ENCODE measurements around the gene STK11IP. TPM values are rescaled to one million over a fixed set of nuclear protein-coding genes. Genes with fewer than 3 reads are reported as not detected.

The STK11IP gene
- 10 to 100 TPM; 20.4 to 38.9 (median 23.2) TPM for polyA plus RNA-seq
- long read RNA-seq, donor 1: 0 reads
- long read RNA-seq, donor 2: 0 reads
- long read RNA-seq, donor 3, partial matches to known transcripts: 0 of 1 reads
- long read RNA-seq, donor 3, other reads (novel, unspliced or antisense): 0 of 1 reads
- long read RNA-seq, donor 4: 0 reads
- long read RNA-seq, donor 5: 0 reads
- long read RNA-seq, donor 6, partial matches to known transcripts: 0 of 2 reads
- long read RNA-seq, donor 6, other reads (novel, unspliced or antisense): 0 of 2 reads
- long read RNA-seq, donor 7: 0 reads
- long read RNA-seq, donor 8, partial matches to known transcripts: 0 of 1 reads
- long read RNA-seq, donor 8, other reads (novel, unspliced or antisense): 0 of 1 reads
- long read RNA-seq, donor 9: 0 reads
- long read RNA-seq, donor 10, partial matches to known transcripts: 0 of 1 reads
- long read RNA-seq, donor 10, other reads (novel, unspliced or antisense): 0 of 1 reads

DNA sequence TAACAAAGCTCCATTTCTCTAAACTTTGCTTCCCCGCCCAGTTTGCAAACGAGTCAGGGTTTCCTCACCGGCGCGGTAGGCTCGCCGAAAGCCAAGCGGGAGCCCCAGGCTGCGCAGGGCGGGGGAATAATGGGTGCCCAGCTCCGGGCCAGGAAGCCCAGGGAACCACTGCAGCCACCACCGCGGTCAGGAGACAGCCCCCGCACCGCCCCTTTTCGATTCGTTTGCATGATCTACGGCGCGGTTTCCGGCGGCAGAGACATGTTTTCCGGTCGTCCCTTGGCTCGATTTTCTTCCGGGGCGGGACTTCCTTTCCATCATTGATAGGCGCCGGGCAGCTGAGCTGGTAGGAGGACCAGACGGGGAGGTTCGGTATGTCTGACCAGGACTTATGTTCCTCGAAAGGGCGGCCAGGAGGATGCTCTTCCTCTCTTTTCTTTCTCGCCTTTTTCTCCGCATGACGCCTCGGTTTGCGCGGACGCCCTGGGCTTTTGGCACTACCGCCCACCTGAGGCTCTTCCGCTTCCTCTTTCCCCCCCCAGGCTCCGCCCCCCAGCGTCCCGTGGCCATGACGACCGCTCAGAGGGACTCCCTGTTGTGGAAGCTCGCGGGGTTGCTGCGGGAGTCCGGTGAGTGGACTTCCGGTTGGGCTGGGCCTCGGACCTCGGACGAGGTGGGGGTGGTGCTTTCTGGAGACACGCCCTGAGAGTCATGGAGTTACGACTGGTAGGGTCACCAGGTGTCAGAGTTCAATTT, at the start of gene STK11IP:
Gene STK11IP, plus strand, starts transcription at position 306 of the 756 bp plus-strand sequence. Its CDS starts 263 bp downstream, at position 569.
- Histone ChIP-seq H3K27me3 (ENCODE audit: control insufficient read depth in 3 of 3, insufficient read depth in 3 of 3, low read length in 3 of 3) (no peaks in the 10 kb centered on the region), H3K9me3 (ENCODE audit: control insufficient read depth in 2 of 2, insufficient read depth in 1 of 2, low read depth in 1 of 2, low read length in 1 of 2) (no peaks in the 10 kb centered on the region), H3K36me3 (ENCODE audit: control insufficient read depth in 3 of 3, insufficient read depth in 2 of 3, low read depth in 1 of 3, low read length in 3 of 3) (peaks cover 4 to 17% (median 5%) of the 10 kb centered on the region in 3 donors), H3K27ac (ENCODE audit: low read depth in 1 of 3, low read length in 2 of 3) (peak within 1 kb of the TSS; percentile 83 to 97 (median 90)), H3K4me1 (ENCODE audit: control insufficient read depth in 3 of 3, insufficient read depth in 2 of 3, low read depth in 1 of 3, low read length in 2 of 3) (peaks cover 0 to 13% (median 0%) of the 10 kb centered on the region in 3 donors), H3K4me3 (ENCODE audit: low read depth in 1 of 3, low read length in 3 of 3) (peak within 1 kb of the TSS; percentile 59 to 78 (median 70))
- DNase-seq (peak; percentile 98 to 99), FAIRE-seq (no peak)
- WGBS, 3 donors: 0 to 1% (median 0%) methylated on average over 57 of the region's 57 CpGs

DNA sequence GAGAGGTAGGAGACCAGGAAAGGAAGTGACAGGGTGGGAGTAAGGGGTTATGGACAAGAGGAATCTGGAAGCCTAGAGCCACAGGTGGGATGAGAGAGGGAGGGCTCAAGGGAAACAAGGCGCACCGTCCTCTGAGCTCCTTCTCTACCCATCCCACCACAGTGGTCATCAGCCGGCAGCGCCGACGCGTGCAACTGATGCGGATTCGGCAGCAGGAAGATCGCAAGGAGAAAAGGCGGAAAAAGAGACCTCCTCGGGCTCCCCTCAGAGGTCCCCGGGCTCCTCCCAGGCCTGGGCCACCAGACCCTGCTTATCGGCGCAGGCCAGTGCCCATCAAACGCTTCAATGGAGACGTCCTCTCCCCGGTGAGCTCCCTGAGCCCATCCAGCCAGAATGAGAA, 48.7 kb upstream of the STK11IP start:
- Histone ChIP-seq H3K27ac (ENCODE audit: low read depth in 1 of 3, low read length in 2 of 3) (no peak overlapping the region), H3K4me3 (ENCODE audit: low read depth in 1 of 3, low read length in 3 of 3) (no peak overlapping the region), H3K27me3 (ENCODE audit: control insufficient read depth in 3 of 3, insufficient read depth in 3 of 3, low read length in 3 of 3) (peaks cover 0 to 25% (median 0%) of the 10 kb centered on the region in 3 donors), H3K4me1 (ENCODE audit: control insufficient read depth in 3 of 3, insufficient read depth in 2 of 3, low read depth in 1 of 3, low read length in 2 of 3) (peaks cover 0 to 51% (median 4%) of the 10 kb centered on the region in 3 donors), H3K9me3 (ENCODE audit: control insufficient read depth in 2 of 2, insufficient read depth in 1 of 2, low read depth in 1 of 2, low read length in 1 of 2) (no peaks in the 10 kb centered on the region), H3K36me3 (ENCODE audit: control insufficient read depth in 3 of 3, insufficient read depth in 2 of 3, low read depth in 1 of 3, low read length in 3 of 3) (peaks cover 0 to 43% (median 3%) of the 10 kb centered on the region in 3 donors)
- WGBS, 3 donors: 93 to 95% (median 95%) methylated on average over 17 to 18 of the region's 18 CpGs
- DNase-seq (no peak), FAIRE-seq (no peak)

- FAIRE-seq: no peak
- Histone ChIP-seq H3K9me3 (ENCODE audit: control insufficient read depth in 2 of 2, insufficient read depth in 1 of 2, low read depth in 1 of 2, low read length in 1 of 2) (no peaks in the 10 kb centered on the region), H3K36me3 (ENCODE audit: control insufficient read depth in 3 of 3, insufficient read depth in 2 of 3, low read depth in 1 of 3, low read length in 3 of 3) (peaks cover 0 to 43% (median 3%) of the 10 kb centered on the region in 3 donors), H3K27ac (ENCODE audit: low read depth in 1 of 3, low read length in 2 of 3) (no peak overlapping the region), H3K27me3 (ENCODE audit: control insufficient read depth in 3 of 3, insufficient read depth in 3 of 3, low read length in 3 of 3) (peaks cover 0 to 27% (median 0%) of the 10 kb centered on the region in 3 donors), H3K4me3 (ENCODE audit: low read depth in 1 of 3, low read length in 3 of 3) (no peak overlapping the region), H3K4me1 (ENCODE audit: control insufficient read depth in 3 of 3, insufficient read depth in 2 of 3, low read depth in 1 of 3, low read length in 2 of 3) (peaks cover 0 to 45% (median 4%) of the 10 kb centered on the region in 3 donors)
- WGBS, 3 donors: 81 to 89% (median 86%) methylated on average over 9 of the region's 9 CpGs
- no peak for DNase-seq
These were observed 48.0 kb upstream of the STK11IP start for GRCh38 chr2:219549619-219550018.

GRCh38 chr2:219551441-219552381, 45.9 kb upstream of the STK11IP start:
- WGBS, 3 donors: 5 to 7% (median 5%) methylated on average over 51 to 54 of the region's 54 CpGs
- H3K27ac ChIP-seq (ENCODE audit: low read depth in 1 of 3, low read length in 2 of 3): peak overlapping the region in 2 of 3 donors; percentile 22 to 85
- peaks cover 0 to 25% (median 0%) of the 10 kb centered on the region in 3 donors for H3K4me1 ChIP-seq (ENCODE audit: control insufficient read depth in 3 of 3, insufficient read depth in 2 of 3, low read depth in 1 of 3, low read length in 2 of 3)
- DNase-seq: peak in 1 of 2 donors; percentile 59
- H3K27me3 ChIP-seq (ENCODE audit: control insufficient read depth in 3 of 3, insufficient read depth in 3 of 3, low read length in 3 of 3): peaks cover 0 to 29% (median 0%) of the 10 kb centered on the region in 3 donors
- FAIRE-seq: no peak
- H3K9me3 ChIP-seq (ENCODE audit: control insufficient read depth in 2 of 2, insufficient read depth in 1 of 2, low read depth in 1 of 2, low read length in 1 of 2): no peaks in the 10 kb centered on the region
- peak overlapping the region; percentile 40 to 55 (median 52) for H3K4me3 ChIP-seq (ENCODE audit: low read depth in 1 of 3, low read length in 3 of 3)
- peaks cover 0 to 51% (median 3%) of the 10 kb centered on the region in 3 donors for H3K36me3 ChIP-seq (ENCODE audit: control insufficient read depth in 3 of 3, insufficient read depth in 2 of 3, low read depth in 1 of 3, low read length in 3 of 3)

DNA sequence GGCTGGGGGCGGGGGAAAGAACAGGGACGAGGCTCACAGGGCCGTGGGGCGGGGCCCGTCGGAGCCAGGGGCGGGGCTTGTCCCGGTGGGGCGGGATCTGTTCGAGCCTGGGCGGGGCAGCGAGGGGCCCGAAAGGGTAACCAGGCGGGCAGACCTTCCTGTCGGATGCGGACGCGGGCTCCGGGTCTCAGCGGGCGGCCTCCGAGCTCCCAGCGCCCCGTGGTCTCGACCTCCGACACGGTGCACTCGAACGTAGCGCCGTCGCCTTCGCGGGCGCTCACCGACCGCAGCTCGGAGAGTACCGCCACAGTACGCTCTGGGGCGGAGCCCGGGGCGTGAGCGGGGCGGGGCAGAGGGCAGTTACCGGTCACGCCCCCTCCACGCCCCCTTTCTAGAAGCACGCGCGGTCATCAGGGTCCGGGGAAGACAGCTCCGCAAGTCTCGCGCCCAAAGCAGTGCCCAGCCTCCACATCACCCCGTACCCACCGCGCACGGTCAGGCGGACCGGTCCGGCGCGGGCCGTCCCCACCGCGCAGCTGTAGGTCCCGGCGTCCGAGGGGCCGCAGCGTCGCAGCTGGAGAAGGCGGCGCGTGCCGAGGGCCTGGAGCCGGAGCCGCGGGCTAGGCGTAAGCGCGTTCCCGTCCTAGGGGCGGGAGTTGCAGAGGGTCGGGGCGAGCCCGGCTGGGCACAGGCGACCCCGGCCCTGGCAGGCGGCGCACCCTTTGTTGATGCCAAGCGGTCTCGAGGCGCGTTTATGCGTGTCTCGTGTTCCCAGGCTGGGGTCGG, 45.1 kb upstream of the STK11IP start:
- Histone ChIP-seq H3K27me3 (ENCODE audit: control insufficient read depth in 3 of 3, insufficient read depth in 3 of 3, low read length in 3 of 3) (peaks cover 0 to 29% (median 0%) of the 10 kb centered on the region in 3 donors), H3K36me3 (ENCODE audit: control insufficient read depth in 3 of 3, insufficient read depth in 2 of 3, low read depth in 1 of 3, low read length in 3 of 3) (peaks cover 0 to 55% (median 3%) of the 10 kb centered on the region in 3 donors), H3K9me3 (ENCODE audit: control insufficient read depth in 2 of 2, insufficient read depth in 1 of 2, low read depth in 1 of 2, low read length in 1 of 2) (no peaks in the 10 kb centered on the region), H3K4me1 (ENCODE audit: control insufficient read depth in 3 of 3, insufficient read depth in 2 of 3, low read depth in 1 of 3, low read length in 2 of 3) (peaks cover 0 to 19% (median 0%) of the 10 kb centered on the region in 3 donors), H3K27ac (ENCODE audit: low read depth in 1 of 3, low read length in 2 of 3) (peak overlapping the region; percentile 35 to 85 (median 62)), H3K4me3 (ENCODE audit: low read depth in 1 of 3, low read length in 3 of 3) (peak overlapping the region; percentile 40 to 55 (median 52))
- peak; percentile 78 to 96 for DNase-seq
- no peak for FAIRE-seq
- 1 to 5% (median 1%) methylated on average over 59 to 99 of the region's 99 CpGs for WGBS, 3 donors

DNA sequence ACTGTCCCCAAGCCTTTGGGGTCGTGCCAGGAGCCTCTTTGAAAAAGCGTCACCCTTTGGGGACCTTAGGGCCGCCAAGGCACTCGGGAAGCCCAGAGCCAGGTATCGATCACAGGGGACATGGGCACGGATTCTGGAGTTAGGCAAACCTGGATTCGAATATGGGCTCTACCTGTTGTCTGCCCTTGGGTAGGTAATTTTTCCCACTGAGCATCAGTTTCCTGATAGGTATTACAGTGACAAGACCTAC, 44.6 kb upstream of the STK11IP start:
- peaks cover 0 to 29% (median 0%) of the 10 kb centered on the region in 3 donors for H3K27me3 ChIP-seq (ENCODE audit: control insufficient read depth in 3 of 3, insufficient read depth in 3 of 3, low read length in 3 of 3)
- 18 to 33% (median 28%) methylated on average over 7 of the region's 7 CpGs for WGBS, 3 donors
- no peak overlapping the region for H3K27ac ChIP-seq (ENCODE audit: low read depth in 1 of 3, low read length in 2 of 3)
- DNase-seq (no peak), FAIRE-seq (no peak)
- peaks cover 0 to 51% (median 3%) of the 10 kb centered on the region in 3 donors for H3K36me3 ChIP-seq (ENCODE audit: control insufficient read depth in 3 of 3, insufficient read depth in 2 of 3, low read depth in 1 of 3, low read length in 3 of 3)
- peak overlapping the region in 2 of 3 donors; percentile 40 to 55 for H3K4me3 ChIP-seq (ENCODE audit: low read depth in 1 of 3, low read length in 3 of 3)
- H3K4me1 ChIP-seq (ENCODE audit: control insufficient read depth in 3 of 3, insufficient read depth in 2 of 3, low read depth in 1 of 3, low read length in 2 of 3): peaks cover 0 to 19% (median 0%) of the 10 kb centered on the region in 3 donors
- H3K9me3 ChIP-seq (ENCODE audit: control insufficient read depth in 2 of 2, insufficient read depth in 1 of 2, low read depth in 1 of 2, low read length in 1 of 2): no peaks in the 10 kb centered on the region

DNA sequence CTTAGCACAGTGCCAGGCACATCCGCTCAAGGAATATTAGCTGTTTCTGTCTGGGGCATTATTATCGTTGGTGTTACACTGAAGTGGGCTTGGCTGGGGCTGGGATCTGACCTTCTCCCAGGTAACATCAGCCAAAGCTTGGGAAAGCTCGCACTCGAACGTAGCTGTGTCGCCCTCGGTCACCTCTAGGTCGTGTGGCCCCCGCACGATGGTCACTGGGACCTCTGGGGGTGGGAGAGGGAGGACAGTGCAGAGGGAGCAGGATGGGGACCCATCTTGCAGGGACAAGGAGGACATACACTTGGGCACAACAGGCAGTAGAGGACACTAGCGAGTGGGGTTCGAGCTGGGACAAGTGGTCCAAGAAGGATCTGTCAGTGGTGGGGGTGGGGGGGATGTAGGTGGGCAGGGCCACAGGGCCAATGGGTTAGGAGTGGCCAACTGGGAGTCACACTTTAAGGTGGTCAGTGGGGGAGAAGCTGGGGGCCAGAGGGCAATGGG, 44.1 kb upstream of the STK11IP start:
- H3K36me3 ChIP-seq (ENCODE audit: control insufficient read depth in 3 of 3, insufficient read depth in 2 of 3, low read depth in 1 of 3, low read length in 3 of 3): peaks cover 0 to 51% (median 3%) of the 10 kb centered on the region in 3 donors
- 80 to 82% (median 81%) methylated on average over 12 of the region's 12 CpGs for WGBS, 3 donors
- H3K4me1 ChIP-seq (ENCODE audit: control insufficient read depth in 3 of 3, insufficient read depth in 2 of 3, low read depth in 1 of 3, low read length in 2 of 3): peaks cover 0 to 19% (median 0%) of the 10 kb centered on the region in 3 donors
- FAIRE-seq (no peak), DNase-seq (no peak)
- no peaks in the 10 kb centered on the region for H3K9me3 ChIP-seq (ENCODE audit: control insufficient read depth in 2 of 2, insufficient read depth in 1 of 2, low read depth in 1 of 2, low read length in 1 of 2)
- H3K27me3 ChIP-seq (ENCODE audit: control insufficient read depth in 3 of 3, insufficient read depth in 3 of 3, low read length in 3 of 3): peaks cover 0 to 29% (median 0%) of the 10 kb centered on the region in 3 donors
- no peak overlapping the region for H3K27ac ChIP-seq (ENCODE audit: low read depth in 1 of 3, low read length in 2 of 3)
- H3K4me3 ChIP-seq (ENCODE audit: low read depth in 1 of 3, low read length in 3 of 3): no peak overlapping the region
